NB4 (cell line): ENCODE results near the gene SLC16A9.

Experiments
- DNase-seq: peaks from one replicate; pipeline ENCODE4 v3.0.0; 2010; ENCODE audit warnings: low read depth
- H3K4me3 ChIP-seq: one replicate; pipeline ENCODE4 v1.5.1; 2011; ENCODE audit warnings: mild to moderate bottlenecking, low read depth, low read length, moderate library complexity
- CTCF ChIP-seq: IDR thresholded peaks from one replicate; pipeline ENCODE4 v1.5.1; 2012; ENCODE audit warnings: low read depth, low read length
- MAX ChIP-seq: IDR thresholded peaks from 2 replicates; pipeline ENCODE4 v1.6.1; 2011; ENCODE audit warnings: low read depth, low read length
- MYC ChIP-seq: IDR thresholded peaks from 2 replicates; pipeline ENCODE4 v1.6.1; 2011; ENCODE audit warnings: low read depth, low read length
- POLR2A ChIP-seq: IDR thresholded peaks from 2 replicates; pipeline ENCODE4 v1.6.1; 2011; ENCODE audit warnings: mild to moderate bottlenecking; ENCODE audit not compliant: insufficient read length; ENCODE audit errors: extremely low read depth

SLC16A9 gene

GRCh38 chr10:59705931-59706330, 3.7 kb downstream of the SLC16A9 start:
- DNase-seq, result no peak
- TF ChIP-seq MAX, result no peak
- H3K4me3 ChIP-seq, result no peak overlapping the region

- DNase-seq, result no peak
- TF ChIP-seq CTCF (no peak), POLR2A (no peak), MAX (no peak), MYC (no peak)
- no peak overlapping the region for H3K4me3 ChIP-seq
Measured at GRCh38 chr10:59704630-59705029, 5.0 kb downstream of the SLC16A9 start.

- H3K4me3 ChIP-seq, result no peak overlapping the region
- no peak for DNase-seq
- TF ChIP-seq CTCF (no peak), POLR2A (no peak)
Measured at GRCh38 chr10:59702347-59702746, 7.3 kb downstream of the SLC16A9 start.

- no peak for TF ChIP-seq MAX
- no peak for TF ChIP-seq CTCF
- no peak for TF ChIP-seq POLR2A
- no peak for TF ChIP-seq MYC
- no peak overlapping the region for H3K4me3 ChIP-seq
- no peak for DNase-seq
Measured at GRCh38 chr10:59700709-59701108, 8.9 kb downstream of the SLC16A9 start.

GRCh38 chr10:59698326-59698725, 11.3 kb downstream of the SLC16A9 start:
- DNase-seq, result no peak
- no peak for TF ChIP-seq MYC
- no peak for TF ChIP-seq MAX
- no peak for TF ChIP-seq POLR2A
- no peak for TF ChIP-seq CTCF
- no peak overlapping the region for H3K4me3 ChIP-seq

GRCh38 chr10:59695637-59696036, 14.0 kb downstream of the SLC16A9 start:
- no peak for TF ChIP-seq CTCF
- no peak for TF ChIP-seq POLR2A
- TF ChIP-seq MYC, result no peak
- TF ChIP-seq MAX, result no peak
- no peak overlapping the region for H3K4me3 ChIP-seq
- DNase-seq, result no peak
